ENCODE results near the gene CDC34. TPM values are rescaled to one million over a fixed set of nuclear protein-coding genes. Genes with fewer than 3 reads are reported as not detected.

The CDC34 gene
- total and polyA plus RNA-seq, 4 donors: 19.2 to 83.8 (median 41.7) TPM

DNA sequence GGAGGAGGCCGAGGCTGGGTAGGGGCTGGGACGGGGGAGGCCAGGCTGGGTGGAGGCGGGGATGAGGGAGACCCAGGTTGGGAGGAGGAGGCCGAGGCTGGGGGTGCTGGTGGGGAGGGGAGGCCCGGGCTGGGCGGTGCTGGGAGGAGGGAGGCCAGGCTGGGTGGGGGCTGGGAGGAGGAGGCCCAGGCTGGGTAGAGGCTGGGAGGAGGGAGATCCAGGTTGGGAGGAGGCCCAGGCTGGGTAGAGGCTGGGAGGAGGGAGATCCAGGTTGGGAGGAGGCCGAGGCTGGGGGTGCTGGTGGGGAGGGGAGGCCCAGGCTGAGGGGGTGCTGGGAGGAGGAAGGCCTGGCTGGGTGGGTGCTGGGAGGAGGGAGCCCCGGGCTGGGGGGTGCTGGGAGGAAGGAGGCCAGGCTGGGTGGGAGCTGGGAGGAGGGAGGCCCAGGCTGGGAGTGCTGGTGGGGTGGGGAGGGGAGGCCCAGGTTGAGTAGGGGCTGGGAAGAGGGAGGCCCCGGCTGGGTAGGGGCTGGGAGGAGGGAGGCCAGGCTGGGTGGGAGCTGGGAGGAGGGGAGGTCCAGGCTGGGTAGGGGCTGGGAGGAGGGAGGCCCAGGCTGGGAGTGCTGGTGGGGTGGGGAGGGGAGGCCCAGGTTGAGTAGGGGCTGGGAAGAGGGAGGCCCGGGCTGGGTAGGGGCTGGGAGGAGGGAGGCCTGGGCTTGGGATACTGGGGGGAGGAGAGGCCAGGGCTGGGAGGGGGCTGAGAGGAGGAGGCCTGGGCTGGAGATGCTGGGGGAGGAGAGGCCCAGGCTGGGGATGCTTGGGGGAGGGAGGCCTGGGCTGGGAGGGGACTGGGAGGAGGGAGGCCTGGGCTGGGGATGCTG lies 13.6 kb upstream of the CDC34 start:
- Histone ChIP-seq H3K4me1 (ENCODE audit: control insufficient read depth in 4 of 4, insufficient read depth in 4 of 4, low read length in 3 of 4) (no peaks in the 10 kb centered on the region), H3K27ac (ENCODE audit: low read depth in 1 of 2, low read length in 2 of 2) (no peak overlapping the region), H3K4me3 (ENCODE audit: low read depth in 1 of 3, low read length in 3 of 3) (no peak overlapping the region), H3K9ac (ENCODE audit: low read depth in 1 of 2, low read length in 2 of 2) (no peak overlapping the region), H3K9me3 (ENCODE audit: control insufficient read depth in 4 of 4, low read length in 3 of 4) (no peaks in the 10 kb centered on the region), H3K36me3 (ENCODE audit: control insufficient read depth in 4 of 4, insufficient read depth in 3 of 4, low read depth in 1 of 4, low read length in 3 of 4) (no peaks in the 10 kb centered on the region), H3K27me3 (ENCODE audit: control insufficient read depth in 4 of 4, insufficient read depth in 4 of 4, low read length in 3 of 4) (no peaks in the 10 kb centered on the region)
- 74% methylated on average over 10 of the region's 10 CpGs for WGBS
- DNase-seq (ENCODE audit: low spot score): no peak
- TF ChIP-seq HNF4A (conservative IDR thresholded peaks at IDR 0.05): no peak
- TF ChIP-seq, protein P1, sequence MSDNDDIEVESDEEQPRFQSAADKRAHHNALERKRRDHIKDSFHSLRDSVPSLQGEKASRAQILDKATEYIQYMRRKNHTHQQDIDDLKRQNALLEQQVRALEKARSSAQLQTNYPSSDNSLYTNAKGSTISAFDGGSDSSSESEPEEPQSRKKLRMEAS (IDR thresholded peaks at IDR 0.05): no peak
- no peak for TF ChIP-seq FOXA2 (IDR thresholded peaks at IDR 0.05)

DNA sequence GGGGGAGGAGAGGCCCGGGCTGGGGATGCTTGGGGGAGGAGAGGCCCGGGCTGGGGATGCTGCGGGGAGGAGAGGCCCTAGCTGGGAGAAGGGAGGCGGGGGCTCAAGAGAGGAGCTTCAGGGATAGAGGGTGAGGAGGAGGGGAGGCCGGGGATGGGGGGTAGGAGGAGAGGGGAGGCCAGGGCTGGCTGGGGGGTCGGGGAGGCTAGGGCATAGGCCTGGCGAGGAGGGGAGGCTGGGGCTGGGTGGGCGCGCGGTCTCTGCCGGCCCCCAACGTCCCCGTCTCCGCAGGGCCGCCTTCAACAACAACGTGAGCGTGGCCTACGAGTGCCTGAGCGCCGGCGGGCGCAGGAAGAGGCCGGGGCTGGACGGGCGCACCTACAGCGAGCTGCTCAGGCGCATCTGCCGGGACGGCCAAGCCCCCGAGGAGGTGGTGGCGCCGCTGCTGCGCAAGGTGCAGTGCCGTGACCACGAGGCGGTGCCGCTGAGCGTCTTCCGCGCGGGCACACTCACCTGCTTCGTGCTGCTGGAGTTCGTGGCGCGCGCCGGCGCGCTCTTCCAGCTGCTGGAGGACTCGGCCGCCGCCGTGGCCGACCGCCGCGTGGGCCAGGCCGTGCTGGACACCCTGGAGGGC lies 12.8 kb upstream of the CDC34 start:
- Histone ChIP-seq H3K27ac (ENCODE audit: low read depth in 1 of 2, low read length in 2 of 2) (no peak overlapping the region), H3K9me3 (ENCODE audit: control insufficient read depth in 4 of 4, low read length in 3 of 4) (no peaks in the 10 kb centered on the region), H3K4me3 (ENCODE audit: low read depth in 1 of 3, low read length in 3 of 3) (no peak overlapping the region), H3K36me3 (ENCODE audit: control insufficient read depth in 4 of 4, insufficient read depth in 3 of 4, low read depth in 1 of 4, low read length in 3 of 4) (no peaks in the 10 kb centered on the region), H3K9ac (ENCODE audit: low read depth in 1 of 2, low read length in 2 of 2) (no peak overlapping the region), H3K27me3 (ENCODE audit: control insufficient read depth in 4 of 4, insufficient read depth in 4 of 4, low read length in 3 of 4) (no peaks in the 10 kb centered on the region), H3K4me1 (ENCODE audit: control insufficient read depth in 4 of 4, insufficient read depth in 4 of 4, low read length in 3 of 4) (no peaks in the 10 kb centered on the region)
- WGBS: 34% methylated on average over 58 of the region's 58 CpGs
- DNase-seq (ENCODE audit: low spot score): no peak
- no peak for TF ChIP-seq RAD21 (IDR thresholded peaks at IDR 0.05)
- TF ChIP-seq RXRA (IDR thresholded peaks at IDR 0.05): no peak
- TF ChIP-seq, protein P2, sequence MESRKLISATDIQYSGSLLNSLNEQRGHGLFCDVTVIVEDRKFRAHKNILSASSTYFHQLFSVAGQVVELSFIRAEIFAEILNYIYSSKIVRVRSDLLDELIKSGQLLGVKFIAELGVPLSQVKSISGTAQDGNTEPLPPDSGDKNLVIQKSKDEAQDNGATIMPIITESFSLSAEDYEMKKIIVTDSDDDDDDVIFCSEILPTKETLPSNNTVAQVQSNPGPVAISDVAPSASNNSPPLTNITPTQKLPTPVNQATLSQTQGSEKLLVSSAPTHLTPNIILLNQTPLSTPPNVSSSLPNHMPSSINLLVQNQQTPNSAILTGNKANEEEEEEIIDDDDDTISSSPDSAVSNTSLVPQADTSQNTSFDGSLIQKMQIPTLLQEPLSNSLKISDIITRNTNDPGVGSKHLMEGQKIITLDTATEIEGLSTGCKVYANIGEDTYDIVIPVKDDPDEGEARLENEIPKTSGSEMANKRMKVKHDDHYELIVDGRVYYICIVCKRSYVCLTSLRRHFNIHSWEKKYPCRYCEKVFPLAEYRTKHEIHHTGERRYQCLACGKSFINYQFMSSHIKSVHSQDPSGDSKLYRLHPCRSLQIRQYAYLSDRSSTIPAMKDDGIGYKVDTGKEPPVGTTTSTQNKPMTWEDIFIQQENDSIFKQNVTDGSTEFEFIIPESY (IDR thresholded peaks at IDR 0.05): no peak
- TF ChIP-seq, protein P3, sequence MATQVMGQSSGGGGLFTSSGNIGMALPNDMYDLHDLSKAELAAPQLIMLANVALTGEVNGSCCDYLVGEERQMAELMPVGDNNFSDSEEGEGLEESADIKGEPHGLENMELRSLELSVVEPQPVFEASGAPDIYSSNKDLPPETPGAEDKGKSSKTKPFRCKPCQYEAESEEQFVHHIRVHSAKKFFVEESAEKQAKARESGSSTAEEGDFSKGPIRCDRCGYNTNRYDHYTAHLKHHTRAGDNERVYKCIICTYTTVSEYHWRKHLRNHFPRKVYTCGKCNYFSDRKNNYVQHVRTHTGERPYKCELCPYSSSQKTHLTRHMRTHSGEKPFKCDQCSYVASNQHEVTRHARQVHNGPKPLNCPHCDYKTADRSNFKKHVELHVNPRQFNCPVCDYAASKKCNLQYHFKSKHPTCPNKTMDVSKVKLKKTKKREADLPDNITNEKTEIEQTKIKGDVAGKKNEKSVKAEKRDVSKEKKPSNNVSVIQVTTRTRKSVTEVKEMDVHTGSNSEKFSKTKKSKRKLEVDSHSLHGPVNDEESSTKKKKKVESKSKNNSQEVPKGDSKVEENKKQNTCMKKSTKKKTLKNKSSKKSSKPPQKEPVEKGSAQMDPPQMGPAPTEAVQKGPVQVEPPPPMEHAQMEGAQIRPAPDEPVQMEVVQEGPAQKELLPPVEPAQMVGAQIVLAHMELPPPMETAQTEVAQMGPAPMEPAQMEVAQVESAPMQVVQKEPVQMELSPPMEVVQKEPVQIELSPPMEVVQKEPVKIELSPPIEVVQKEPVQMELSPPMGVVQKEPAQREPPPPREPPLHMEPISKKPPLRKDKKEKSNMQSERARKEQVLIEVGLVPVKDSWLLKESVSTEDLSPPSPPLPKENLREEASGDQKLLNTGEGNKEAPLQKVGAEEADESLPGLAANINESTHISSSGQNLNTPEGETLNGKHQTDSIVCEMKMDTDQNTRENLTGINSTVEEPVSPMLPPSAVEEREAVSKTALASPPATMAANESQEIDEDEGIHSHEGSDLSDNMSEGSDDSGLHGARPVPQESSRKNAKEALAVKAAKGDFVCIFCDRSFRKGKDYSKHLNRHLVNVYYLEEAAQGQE (IDR thresholded peaks at IDR 0.05): no peak
- TF ChIP-seq, protein P4, sequence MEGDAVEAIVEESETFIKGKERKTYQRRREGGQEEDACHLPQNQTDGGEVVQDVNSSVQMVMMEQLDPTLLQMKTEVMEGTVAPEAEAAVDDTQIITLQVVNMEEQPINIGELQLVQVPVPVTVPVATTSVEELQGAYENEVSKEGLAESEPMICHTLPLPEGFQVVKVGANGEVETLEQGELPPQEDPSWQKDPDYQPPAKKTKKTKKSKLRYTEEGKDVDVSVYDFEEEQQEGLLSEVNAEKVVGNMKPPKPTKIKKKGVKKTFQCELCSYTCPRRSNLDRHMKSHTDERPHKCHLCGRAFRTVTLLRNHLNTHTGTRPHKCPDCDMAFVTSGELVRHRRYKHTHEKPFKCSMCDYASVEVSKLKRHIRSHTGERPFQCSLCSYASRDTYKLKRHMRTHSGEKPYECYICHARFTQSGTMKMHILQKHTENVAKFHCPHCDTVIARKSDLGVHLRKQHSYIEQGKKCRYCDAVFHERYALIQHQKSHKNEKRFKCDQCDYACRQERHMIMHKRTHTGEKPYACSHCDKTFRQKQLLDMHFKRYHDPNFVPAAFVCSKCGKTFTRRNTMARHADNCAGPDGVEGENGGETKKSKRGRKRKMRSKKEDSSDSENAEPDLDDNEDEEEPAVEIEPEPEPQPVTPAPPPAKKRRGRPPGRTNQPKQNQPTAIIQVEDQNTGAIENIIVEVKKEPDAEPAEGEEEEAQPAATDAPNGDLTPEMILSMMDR (IDR thresholded peaks at IDR 0.05; ENCODE audit: low read depth, low read length, missing input control): no peak
- no peak for TF ChIP-seq GABPA (IDR thresholded peaks at IDR 0.05 in 1 of 2, conservative IDR thresholded peaks at IDR 0.05 in 1 of 2)
- TF ChIP-seq TAF1 (conservative IDR thresholded peaks at IDR 0.05): no peak
- TF ChIP-seq YY1 (IDR thresholded peaks at IDR 0.05): no peak
- TF ChIP-seq, protein P1 (IDR thresholded peaks at IDR 0.05): no peak
- no peak for TF ChIP-seq JUND (IDR thresholded peaks at IDR 0.05)
- TF ChIP-seq FOXA2 (IDR thresholded peaks at IDR 0.05): no peak
- TF ChIP-seq EGR1 (IDR thresholded peaks at IDR 0.05; ENCODE audit: low read depth in 2 of 2): no peak
- no peak for TF ChIP-seq HNF4G (IDR thresholded peaks at IDR 0.05)
- no peak for TF ChIP-seq HNF4A (conservative IDR thresholded peaks at IDR 0.05)
- no peak for TF ChIP-seq NR2F2 (IDR thresholded peaks at IDR 0.05)
- TF ChIP-seq, protein P5, sequence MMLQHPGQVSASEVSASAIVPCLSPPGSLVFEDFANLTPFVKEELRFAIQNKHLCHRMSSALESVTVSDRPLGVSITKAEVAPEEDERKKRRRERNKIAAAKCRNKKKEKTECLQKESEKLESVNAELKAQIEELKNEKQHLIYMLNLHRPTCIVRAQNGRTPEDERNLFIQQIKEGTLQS (IDR thresholded peaks at IDR 0.05): no peak

Data from liver (tissue), 9 donors.